NT2/D1 (cell line): Measurements from ENCODE around the gene ENGASE.
"Not testable (repeated sequence)": the region's sequence is repeated elsewhere in the genome, so short reads cannot be mapped to it uniquely, and the experiment has no call there.

ENCODE experiments used
- SUZ12 ChIP-seq: IDR thresholded peaks from 2 replicates; pipeline ENCODE4 v1.6.1; 2011; ENCODE audit not compliant: insufficient read length, insufficient read depth; ENCODE audit errors: extremely low read depth
- YY1 ChIP-seq: IDR thresholded peaks from 2 replicates; pipeline ENCODE4 v1.6.1; 2011; ENCODE audit not compliant: insufficient read length, insufficient read depth
- ZNF274 ChIP-seq: IDR thresholded peaks from 2 replicates; pipeline ENCODE4 v1.6.1; 2011; ENCODE audit warnings: mild to moderate bottlenecking, low read depth, low read length

DNA sequence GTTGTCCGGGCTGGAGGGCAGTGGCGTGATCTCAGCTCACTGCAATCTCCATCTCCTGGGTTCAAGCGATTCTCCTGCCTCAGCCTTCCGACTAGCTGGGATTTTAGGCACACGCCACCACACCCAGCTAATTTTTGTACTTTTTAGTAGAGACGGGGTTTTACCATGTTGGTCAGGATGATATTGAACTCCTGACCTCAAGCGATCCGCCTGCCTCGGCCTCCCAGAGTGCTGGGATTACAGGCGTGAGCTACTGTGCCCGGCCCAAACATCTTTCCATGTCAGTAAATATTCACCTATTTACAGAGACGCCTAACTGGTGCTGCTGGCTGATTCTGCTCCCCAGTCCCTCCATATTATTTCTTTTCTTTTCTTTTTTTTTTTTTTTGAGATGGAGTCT, 44.0 kb upstream of the ENGASE start:
- TF ChIP-seq ZNF274, YY1, SUZ12: not testable (repeated sequence)
